Epithelial cell of esophagus (primary cell): Measurements from ENCODE around the gene KCNJ10.

ENCODE experiments used
- DNase-seq: peaks from one replicate; pipeline ENCODE4 v3.0.0; 2010; ENCODE audit warnings: low read depth
- H3K4me3 ChIP-seq: 2 replicates; pipeline ENCODE4 v1.5.1; 2011; ENCODE audit warnings: mild to moderate bottlenecking, low read length, control low read depth
- CTCF ChIP-seq: IDR thresholded peaks from 2 replicates; pipeline ENCODE4 v1.5.1; 2011; ENCODE audit warnings: low read depth, mild to moderate bottlenecking, low read length, control low read depth, inconsistent platforms; ENCODE audit not compliant: insufficient read depth; ENCODE audit errors: missing control alignments

KCNJ10 gene

GRCh38 chr1:160097911-160098851 is 28.2 kb upstream of the KCNJ10 start, which contains the start of gene IGSF8:
Gene IGSF8 (minus strand): TSS chr1:160098619. CDS start chr1:160098472, 147 bp downstream.
- DNase-seq, result peak; percentile 93
- TF ChIP-seq CTCF, result no peak
- peak within 1 kb of the TSS; percentile 62 for H3K4me3 ChIP-seq

- H3K4me3 ChIP-seq, result peak overlapping the region; percentile 62
- TF ChIP-seq CTCF, result no peak
- DNase-seq, result peak; percentile 16
Measured at GRCh38 chr1:160097151-160097910, 27.4 kb upstream of the KCNJ10 start.

GRCh38 chr1:160096274-160097116 is 26.5 kb upstream of the KCNJ10 start:
- H3K4me3 ChIP-seq, result peak overlapping the region; percentile 62
- peak; percentile 97 for DNase-seq
- TF ChIP-seq CTCF, result no peak

- no peak overlapping the region for H3K4me3 ChIP-seq
- DNase-seq, result no peak
- TF ChIP-seq CTCF, result no peak
Measured at GRCh38 chr1:160095382-160096105, 25.6 kb upstream of the KCNJ10 start.

DNA sequence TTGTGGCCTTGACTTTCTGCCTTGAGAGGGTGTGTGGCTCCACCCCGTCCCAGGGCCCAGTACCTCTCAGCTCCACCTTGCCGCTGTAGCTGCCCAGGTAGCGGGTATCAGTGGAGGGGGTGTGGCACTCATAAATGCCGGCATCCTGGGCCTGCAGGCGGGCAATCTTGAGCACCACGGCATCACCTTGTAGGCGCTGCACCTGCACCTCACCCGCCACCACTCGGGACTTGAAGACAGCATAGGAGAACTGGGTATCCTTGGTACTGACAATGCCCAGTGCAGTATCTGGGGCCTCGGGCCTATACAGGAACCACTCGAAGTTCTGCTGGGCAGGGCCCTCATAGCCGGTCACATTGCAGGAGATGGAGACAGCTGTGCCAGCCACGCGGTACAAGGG is 24.8 kb upstream of the KCNJ10 start:
- TF ChIP-seq CTCF, result no peak
- no peak for DNase-seq
- H3K4me3 ChIP-seq, result no peak overlapping the region

- H3K4me3 ChIP-seq, result no peak overlapping the region
- TF ChIP-seq CTCF, result no peak
- DNase-seq, result no peak
Measured at GRCh38 chr1:160094291-160094625, 24.3 kb upstream of the KCNJ10 start.
